ENCODE results near the gene NCBP2.

The NCBP2 gene

GRCh38 chr3:196954832-196955231 lies 12.5 kb upstream of the NCBP2 start:
- H4K91ac ChIP-seq (ENCODE audit: low read length): no peak overlapping the region
- H3K4me3 ChIP-seq (ENCODE audit: insufficient read depth in 1 of 2, low read depth in 1 of 2, low read length in 2 of 2): no peak overlapping the region
- H3K79me1 ChIP-seq (replicated peaks; ENCODE audit: low read length, poor library complexity, severe bottlenecking): no peaks in the 10 kb centered on the region
- peaks cover 0 to 9% of the 10 kb centered on the region in 2 experiments for H3K27me3 ChIP-seq (ENCODE audit: control insufficient read depth in 1 of 2, insufficient read depth in 1 of 2, low read length in 2 of 2)
- H3K4me2 ChIP-seq (ENCODE audit: low read length, poor library complexity, severe bottlenecking): no peak overlapping the region
- H3K9me3 ChIP-seq (ENCODE audit: control insufficient read depth, low read length): no peaks in the 10 kb centered on the region
- H3K23ac ChIP-seq (ENCODE audit: low read length in 2 of 2): no peak overlapping the region
- no peak for DNase-seq
- H2AK5ac ChIP-seq (ENCODE audit: low read length, severe bottlenecking): no peak overlapping the region
- no peak overlapping the region for H3K27ac ChIP-seq (ENCODE audit: low read length, poor library complexity, severe bottlenecking)
- WGBS: 82% methylated on average over 4 of the region's 7 CpGs
- H3K4ac ChIP-seq (ENCODE audit: low read depth in 1 of 2, low read length in 2 of 2): no peak overlapping the region
- no peak overlapping the region for H4K8ac ChIP-seq (ENCODE audit: low read length)
- H3K9ac ChIP-seq (ENCODE audit: low read length): no peak overlapping the region
- H2BK15ac ChIP-seq (ENCODE audit: low read depth, poor library complexity, severe bottlenecking): no peak overlapping the region
- no peak overlapping the region for H2BK5ac ChIP-seq (ENCODE audit: low read depth, low read length, poor library complexity, severe bottlenecking)
- H3K14ac ChIP-seq (ENCODE audit: low read length in 2 of 2): no peak overlapping the region
- H3K4me1 ChIP-seq (ENCODE audit: control insufficient read depth, insufficient read depth, low read depth, low read length): no peaks in the 10 kb centered on the region
- H3K18ac ChIP-seq (ENCODE audit: low read depth in 1 of 2, low read length in 2 of 2): no peak overlapping the region
- H2BK12ac ChIP-seq (ENCODE audit: low read length in 2 of 2): no peak overlapping the region
- H3K36me3 ChIP-seq (ENCODE audit: control insufficient read depth in 1 of 2, insufficient read depth in 2 of 2, low read depth in 1 of 2, low read length in 2 of 2): peaks cover 0 to 8% of the 10 kb centered on the region in 2 experiments
- H2BK120ac ChIP-seq (ENCODE audit: low read depth, low read length): no peak overlapping the region
- no peak overlapping the region for H2AFZ ChIP-seq (ENCODE audit: low read depth, low read length)

GRCh38 chr3:196951371-196951770 lies 9.0 kb upstream of the NCBP2 start:
- Histone ChIP-seq H3K23ac (ENCODE audit: low read length in 2 of 2) (no peak overlapping the region), H4K8ac (ENCODE audit: low read length) (no peak overlapping the region), H3K4me2 (ENCODE audit: low read length, poor library complexity, severe bottlenecking) (no peak overlapping the region), H2BK12ac (ENCODE audit: low read length in 2 of 2) (no peak overlapping the region), H3K79me1 (replicated peaks; ENCODE audit: low read length, poor library complexity, severe bottlenecking) (no peaks in the 10 kb centered on the region), H3K4me3 (ENCODE audit: insufficient read depth in 1 of 2, low read depth in 1 of 2, low read length in 2 of 2) (no peak overlapping the region), H3K27ac (ENCODE audit: low read length, poor library complexity, severe bottlenecking) (no peak overlapping the region), H3K14ac (ENCODE audit: low read length in 2 of 2) (no peak overlapping the region), H3K9ac (ENCODE audit: low read length) (no peak overlapping the region), H3K18ac (ENCODE audit: low read depth in 1 of 2, low read length in 2 of 2) (no peak overlapping the region), H2BK15ac (ENCODE audit: low read depth, poor library complexity, severe bottlenecking) (no peak overlapping the region), H3K36me3 (ENCODE audit: control insufficient read depth in 1 of 2, insufficient read depth in 2 of 2, low read depth in 1 of 2, low read length in 2 of 2) (peaks cover 6 to 15% of the 10 kb centered on the region in 2 experiments), H3K4me1 (ENCODE audit: control insufficient read depth, insufficient read depth, low read depth, low read length) (peaks cover 2% of the 10 kb centered on the region), H3K4ac (ENCODE audit: low read depth in 1 of 2, low read length in 2 of 2) (no peak overlapping the region), H3K27me3 (ENCODE audit: control insufficient read depth in 1 of 2, insufficient read depth in 1 of 2, low read length in 2 of 2) (peaks cover 0 to 9% of the 10 kb centered on the region in 2 experiments), H4K91ac (ENCODE audit: low read length) (no peak overlapping the region), H2AK5ac (ENCODE audit: low read length, severe bottlenecking) (no peak overlapping the region), H2AFZ (ENCODE audit: low read depth, low read length) (no peak overlapping the region), H2BK120ac (ENCODE audit: low read depth, low read length) (no peak overlapping the region), H2BK5ac (ENCODE audit: low read depth, low read length, poor library complexity, severe bottlenecking) (no peak overlapping the region), H3K9me3 (ENCODE audit: control insufficient read depth, low read length) (no peaks in the 10 kb centered on the region)
- no peak for DNase-seq
- WGBS: 90% methylated on average over 3 of the region's 3 CpGs

GRCh38 chr3:196949750-196950149 lies 7.4 kb upstream of the NCBP2 start:
- Histone ChIP-seq H2BK5ac (ENCODE audit: low read depth, low read length, poor library complexity, severe bottlenecking) (no peak overlapping the region), H3K27me3 (ENCODE audit: control insufficient read depth in 1 of 2, insufficient read depth in 1 of 2, low read length in 2 of 2) (peaks cover 0 to 9% of the 10 kb centered on the region in 2 experiments), H2AFZ (ENCODE audit: low read depth, low read length) (no peak overlapping the region), H2BK120ac (ENCODE audit: low read depth, low read length) (no peak overlapping the region), H3K9me3 (ENCODE audit: control insufficient read depth, low read length) (no peaks in the 10 kb centered on the region), H3K4ac (ENCODE audit: low read depth in 1 of 2, low read length in 2 of 2) (no peak overlapping the region), H4K8ac (ENCODE audit: low read length) (no peak overlapping the region), H2BK12ac (ENCODE audit: low read length in 2 of 2) (no peak overlapping the region), H4K91ac (ENCODE audit: low read length) (no peak overlapping the region), H3K9ac (ENCODE audit: low read length) (no peak overlapping the region), H3K27ac (ENCODE audit: low read length, poor library complexity, severe bottlenecking) (no peak overlapping the region), H3K4me2 (ENCODE audit: low read length, poor library complexity, severe bottlenecking) (no peak overlapping the region), H3K18ac (ENCODE audit: low read depth in 1 of 2, low read length in 2 of 2) (no peak overlapping the region), H3K23ac (ENCODE audit: low read length in 2 of 2) (no peak overlapping the region), H3K79me1 (replicated peaks; ENCODE audit: low read length, poor library complexity, severe bottlenecking) (peaks cover 5% of the 10 kb centered on the region), H2BK15ac (ENCODE audit: low read depth, poor library complexity, severe bottlenecking) (no peak overlapping the region), H3K4me1 (ENCODE audit: control insufficient read depth, insufficient read depth, low read depth, low read length) (peaks cover 2% of the 10 kb centered on the region), H3K36me3 (ENCODE audit: control insufficient read depth in 1 of 2, insufficient read depth in 2 of 2, low read depth in 1 of 2, low read length in 2 of 2) (peaks cover 15 to 19% of the 10 kb centered on the region in 2 experiments), H3K4me3 (ENCODE audit: insufficient read depth in 1 of 2, low read depth in 1 of 2, low read length in 2 of 2) (no peak overlapping the region), H2AK5ac (ENCODE audit: low read length, severe bottlenecking) (no peak overlapping the region), H3K14ac (ENCODE audit: low read length in 2 of 2) (no peak overlapping the region)
- no peak for DNase-seq
- WGBS: 92% methylated on average over 6 of the region's 6 CpGs

GRCh38 chr3:196949285-196949619 lies 6.9 kb upstream of the NCBP2 start:
- no peak overlapping the region for H3K4me3 ChIP-seq (ENCODE audit: insufficient read depth in 1 of 2, low read depth in 1 of 2, low read length in 2 of 2)
- H2BK5ac ChIP-seq (ENCODE audit: low read depth, low read length, poor library complexity, severe bottlenecking): no peak overlapping the region
- H3K4me1 ChIP-seq (ENCODE audit: control insufficient read depth, insufficient read depth, low read depth, low read length): peaks cover 5% of the 10 kb centered on the region
- H3K14ac ChIP-seq (ENCODE audit: low read length in 2 of 2): no peak overlapping the region
- H3K23ac ChIP-seq (ENCODE audit: low read length in 2 of 2): no peak overlapping the region
- H2BK120ac ChIP-seq (ENCODE audit: low read depth, low read length): no peak overlapping the region
- no peak overlapping the region for H2BK15ac ChIP-seq (ENCODE audit: low read depth, poor library complexity, severe bottlenecking)
- 86% methylated on average over 5 of the region's 6 CpGs for WGBS
- no peak overlapping the region for H3K9ac ChIP-seq (ENCODE audit: low read length)
- H3K79me1 ChIP-seq (replicated peaks; ENCODE audit: low read length, poor library complexity, severe bottlenecking): peaks cover 5% of the 10 kb centered on the region
- H3K27ac ChIP-seq (ENCODE audit: low read length, poor library complexity, severe bottlenecking): no peak overlapping the region
- no peak overlapping the region for H2AFZ ChIP-seq (ENCODE audit: low read depth, low read length)
- no peak overlapping the region for H4K8ac ChIP-seq (ENCODE audit: low read length)
- H3K4me2 ChIP-seq (ENCODE audit: low read length, poor library complexity, severe bottlenecking): no peak overlapping the region
- H3K27me3 ChIP-seq (ENCODE audit: control insufficient read depth in 1 of 2, insufficient read depth in 1 of 2, low read length in 2 of 2): peaks cover 0 to 9% of the 10 kb centered on the region in 2 experiments
- H4K91ac ChIP-seq (ENCODE audit: low read length): no peak overlapping the region
- no peak overlapping the region for H3K4ac ChIP-seq (ENCODE audit: low read depth in 1 of 2, low read length in 2 of 2)
- H2AK5ac ChIP-seq (ENCODE audit: low read length, severe bottlenecking): no peak overlapping the region
- H3K18ac ChIP-seq (ENCODE audit: low read depth in 1 of 2, low read length in 2 of 2): no peak overlapping the region
- DNase-seq: no peak
- H2BK12ac ChIP-seq (ENCODE audit: low read length in 2 of 2): no peak overlapping the region
- no peaks in the 10 kb centered on the region for H3K9me3 ChIP-seq (ENCODE audit: control insufficient read depth, low read length)
- H3K36me3 ChIP-seq (ENCODE audit: control insufficient read depth in 1 of 2, insufficient read depth in 2 of 2, low read depth in 1 of 2, low read length in 2 of 2): peaks cover 18 to 19% of the 10 kb centered on the region in 2 experiments

All from mesenchymal stem cell (in vitro differentiated cells and primary cell).